PC-3 (cell line): ENCODE measurements around the gene SLC25A34. TPM values are rescaled to one million over a fixed set of nuclear protein-coding genes. Genes with fewer than 3 reads are reported as not detected.

Experiments
- ATAC-seq: fragments of 200-7000 bp; cut with Tn5 transposase; 2 replicates; pipeline ENCODE4 v1.9.1; 2020; ENCODE audit warnings: mild to moderate bottlenecking, moderate library complexity
- BruUV-seq: library from RNA; stranded (reverse); fragments of 400-500 nt; replicated peaks from 2 replicates; lab custom pipeline; 2021; lab: Mats Ljungman, UMichigan
- CTCF ChIA-PET: fragments of 300-600 bp; sonication (Branson Sonifier 250); formaldehyde crosslinking; loops from one replicate; lab custom pipeline; 2022; ENCODE audit warnings: antibody characterized with exemption; lab: Charles Lee
- POLR2A ChIA-PET: fragments of 300-600 bp; sonication (Branson Sonifier 250); formaldehyde crosslinking; loops from one replicate; lab custom pipeline; 2022; ENCODE audit warnings: antibody characterized with exemption; ENCODE audit not compliant: unreplicated experiment; lab: Charles Lee
- DNase-seq: peaks from one replicate; pipeline ENCODE4 v3.0.0-alpha.2; 2015
- H2AFZ ChIP-seq: fragments of 300-600 bp; sonication (generic); 2 replicates; pipeline ENCODE4 v1.6.0; 2016; ENCODE audit warnings: antibody characterized with exemption, low read length
- H3F3A ChIP-seq: fragments of 300-600 bp; sonication (generic); one replicate; pipeline ENCODE4 v1.6.0; 2017; ENCODE audit warnings: antibody characterized with exemption, low read length, control low read depth, mild to moderate bottlenecking; ENCODE audit not compliant: unreplicated experiment
- H3K27ac ChIP-seq: fragments of 300-600 bp; sonication (generic); 2 replicates; pipeline ENCODE4 v1.5.1; 2016; ENCODE audit warnings: mild to moderate bottlenecking, low read length
- H3K27me3 ChIP-seq: fragments of 300-600 bp; sonication (generic); 2 replicates; pipeline ENCODE4 v1.6.1; 2016; ENCODE audit warnings: low read length, mixed read lengths
- H3K36me3 ChIP-seq: fragments of 300-600 bp; sonication (generic); 2 replicates; pipeline ENCODE4 v1.6.1; 2016; ENCODE audit warnings: low read depth, mixed run types, low read length, mixed read lengths
- H3K4me1 ChIP-seq: fragments of 300-600 bp; sonication (generic); 2 replicates; pipeline ENCODE4 v1.5.1; 2016; ENCODE audit warnings: low read length; ENCODE audit not compliant: insufficient read depth
- H3K4me2 ChIP-seq: fragments of 300-600 bp; sonication (generic); 2 replicates; pipeline ENCODE4 v1.6.0; 2016; ENCODE audit warnings: low read length
- H3K4me3 ChIP-seq: fragments of 300-600 bp; sonication (generic); 2 replicates; pipeline ENCODE4 v1.5.1; 2016; ENCODE audit warnings: mild to moderate bottlenecking, low read length, mixed read lengths
- H3K79me2 ChIP-seq: fragments of 300-600 bp; sonication (generic); 2 replicates; pipeline ENCODE4 v1.6.1; 2017; ENCODE audit warnings: low read length, mixed read lengths
- H3K9ac ChIP-seq: fragments of 300-600 bp; sonication (generic); 2 replicates; pipeline ENCODE4 v1.6.0; 2016; ENCODE audit warnings: mild to moderate bottlenecking, low read length
- H3K9me2 ChIP-seq: fragments of 300-600 bp; sonication (generic); replicated peaks from 2 replicates; pipeline ENCODE4 v1.6.1; 2016; ENCODE audit warnings: mixed run types, low read length, mixed read lengths
- H3K9me3 ChIP-seq: fragments of 300-600 bp; sonication (generic); 2 replicates; pipeline ENCODE4 v1.6.1; 2016; ENCODE audit warnings: low read length, mixed read lengths
- H4K20me1 ChIP-seq: fragments of 300-600 bp; sonication (generic); 2 replicates; pipeline ENCODE4 v1.6.1; 2016; ENCODE audit warnings: low read length, mixed read lengths
- EZH2 ChIP-seq: fragments of 300-600 bp; sonication (generic); IDR thresholded peaks from one replicate; pipeline ENCODE4 v1.6.1; 2017; ENCODE audit warnings: antibody characterized with exemption, mild to moderate bottlenecking, low read length; ENCODE audit not compliant: unreplicated experiment
- EZH2phosphoT487 ChIP-seq: fragments of 300-600 bp; sonication (generic); IDR thresholded peaks from 2 replicates; pipeline ENCODE4 v1.6.1; 2018; ENCODE audit warnings: mild to moderate bottlenecking, antibody characterized with exemption, low read length, borderline replicate concordance
- intact Hi-C: fragments of 100-400 bp; cut with micrococcal nuclease; formaldehyde crosslinking; loops from 2 replicates; pipeline ENCODE4 v1.9.0; 2023
- total RNA-seq: library from RNA; depleted of rRNA; stranded (reverse); fragments of >200 nt; gene quantifications from 2 replicates; pipeline ENCODE4 v1.2.3, GENCODE V29; 2014
- TF ChIP-seq, protein P1 (sequence below): fragments of 300-600 bp; sonication (generic); conservative IDR thresholded peaks from 2 replicates; pipeline ENCODE4 v1.5.1; 2017; ENCODE audit warnings: antibody characterized with exemption, low read depth, mild to moderate bottlenecking, low read length

SLC25A34 gene
- total RNA-seq, 1 experiment from 2014 or later = 0.44 TPM

DNA sequence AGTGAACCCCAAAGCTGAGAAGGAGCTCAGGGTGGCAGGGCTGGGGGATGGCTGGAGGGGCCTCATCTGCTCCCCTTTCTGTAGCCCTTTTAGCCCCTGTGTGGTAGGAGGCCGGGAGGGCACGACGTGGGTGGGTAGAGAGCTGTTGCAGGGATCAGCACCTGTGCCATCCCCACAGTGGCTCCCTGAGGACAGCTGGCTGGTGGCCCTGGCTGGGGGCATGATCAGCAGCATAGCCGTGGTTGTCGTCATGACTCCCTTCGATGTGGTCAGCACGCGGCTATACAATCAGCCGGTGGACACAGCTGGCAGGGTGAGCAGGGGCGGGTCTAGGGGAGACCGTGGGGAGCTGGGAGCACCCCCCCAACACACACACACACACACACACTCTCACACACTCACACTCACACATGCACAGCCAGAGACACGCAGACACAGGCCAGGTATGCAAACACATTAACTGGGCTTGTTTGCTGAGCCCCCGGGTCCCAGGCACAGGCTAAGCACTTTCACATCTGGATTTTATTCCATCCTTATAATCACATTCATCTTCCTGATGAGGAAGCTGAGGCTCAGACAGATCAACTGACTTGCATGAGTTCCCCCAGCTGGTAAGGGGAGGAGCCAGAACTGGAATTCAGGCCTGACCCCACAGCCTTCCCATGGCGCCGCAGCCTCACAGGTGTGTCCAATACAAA lies 2.5 kb downstream of the SLC25A34 start:
- CTCF ChIA-PET = no interaction called here
- no peak for DNase-seq
- Histone ChIP-seq H2AFZ (no peak overlapping the region), H3K9ac (no peak overlapping the region), H3F3A (no peaks in the 10 kb centered on the region), H3K36me3 (no peaks in the 10 kb centered on the region), H3K9me3 (no peaks in the 10 kb centered on the region), H3K27ac (no peak overlapping the region), H3K79me2 (no peaks in the 10 kb centered on the region), H3K4me2 (no peak overlapping the region), H4K20me1 (no peaks in the 10 kb centered on the region), H3K9me2 (no peaks in the 10 kb centered on the region), H3K4me3 (no peak overlapping the region), H3K27me3 (no peaks in the 10 kb centered on the region), H3K4me1 (no peaks in the 10 kb centered on the region; the same call in 1 of the 2 replicates)
- no peak for ATAC-seq
- no TSS peak for BruUV-seq
- TF ChIP-seq, protein P1, sequence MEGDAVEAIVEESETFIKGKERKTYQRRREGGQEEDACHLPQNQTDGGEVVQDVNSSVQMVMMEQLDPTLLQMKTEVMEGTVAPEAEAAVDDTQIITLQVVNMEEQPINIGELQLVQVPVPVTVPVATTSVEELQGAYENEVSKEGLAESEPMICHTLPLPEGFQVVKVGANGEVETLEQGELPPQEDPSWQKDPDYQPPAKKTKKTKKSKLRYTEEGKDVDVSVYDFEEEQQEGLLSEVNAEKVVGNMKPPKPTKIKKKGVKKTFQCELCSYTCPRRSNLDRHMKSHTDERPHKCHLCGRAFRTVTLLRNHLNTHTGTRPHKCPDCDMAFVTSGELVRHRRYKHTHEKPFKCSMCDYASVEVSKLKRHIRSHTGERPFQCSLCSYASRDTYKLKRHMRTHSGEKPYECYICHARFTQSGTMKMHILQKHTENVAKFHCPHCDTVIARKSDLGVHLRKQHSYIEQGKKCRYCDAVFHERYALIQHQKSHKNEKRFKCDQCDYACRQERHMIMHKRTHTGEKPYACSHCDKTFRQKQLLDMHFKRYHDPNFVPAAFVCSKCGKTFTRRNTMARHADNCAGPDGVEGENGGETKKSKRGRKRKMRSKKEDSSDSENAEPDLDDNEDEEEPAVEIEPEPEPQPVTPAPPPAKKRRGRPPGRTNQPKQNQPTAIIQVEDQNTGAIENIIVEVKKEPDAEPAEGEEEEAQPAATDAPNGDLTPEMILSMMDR = no peak
- no peak for TF ChIP-seq EZH2phosphoT487
- no peak for TF ChIP-seq EZH2
- POLR2A ChIA-PET = no interaction called here
- intact Hi-C loops = no loop called here

DNA sequence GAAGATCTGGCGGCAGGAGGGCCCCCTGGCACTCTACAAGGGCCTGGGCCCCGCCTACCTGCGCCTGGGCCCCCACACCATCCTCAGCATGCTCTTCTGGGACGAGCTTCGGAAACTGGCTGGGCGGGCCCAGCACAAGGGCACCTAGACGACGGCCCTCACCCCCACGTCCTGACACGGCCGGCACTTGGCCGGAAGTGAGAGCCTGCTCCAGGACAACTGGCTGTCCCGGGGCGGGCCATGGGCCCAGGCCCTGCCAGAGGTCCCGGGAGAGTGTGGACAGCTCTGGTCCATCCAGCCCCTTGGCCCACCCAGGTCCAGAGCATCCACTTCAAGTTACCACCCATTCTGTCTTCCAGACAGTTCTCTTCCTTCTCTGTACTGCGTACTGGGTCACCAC lies 3.2 kb downstream of the SLC25A34 start:
- no TSS peak for BruUV-seq
- Histone ChIP-seq H3K9me2 (no peaks in the 10 kb centered on the region), H3K4me1 (no peaks in the 10 kb centered on the region; the same call in 1 of the 2 replicates), H3F3A (no peaks in the 10 kb centered on the region), H3K36me3 (no peaks in the 10 kb centered on the region), H3K9ac (no peak overlapping the region), H3K27me3 (no peaks in the 10 kb centered on the region), H3K79me2 (no peaks in the 10 kb centered on the region), H3K4me2 (no peak overlapping the region), H2AFZ (no peak overlapping the region), H4K20me1 (no peaks in the 10 kb centered on the region), H3K9me3 (no peaks in the 10 kb centered on the region), H3K27ac (no peak overlapping the region), H3K4me3 (no peak overlapping the region)
- DNase-seq (no peak), ATAC-seq (no peak)
- intact Hi-C loops = no loop called here
- ChIA-PET CTCF (no interaction called here), POLR2A (no interaction called here)
- TF ChIP-seq, protein P1 = no peak

DNA sequence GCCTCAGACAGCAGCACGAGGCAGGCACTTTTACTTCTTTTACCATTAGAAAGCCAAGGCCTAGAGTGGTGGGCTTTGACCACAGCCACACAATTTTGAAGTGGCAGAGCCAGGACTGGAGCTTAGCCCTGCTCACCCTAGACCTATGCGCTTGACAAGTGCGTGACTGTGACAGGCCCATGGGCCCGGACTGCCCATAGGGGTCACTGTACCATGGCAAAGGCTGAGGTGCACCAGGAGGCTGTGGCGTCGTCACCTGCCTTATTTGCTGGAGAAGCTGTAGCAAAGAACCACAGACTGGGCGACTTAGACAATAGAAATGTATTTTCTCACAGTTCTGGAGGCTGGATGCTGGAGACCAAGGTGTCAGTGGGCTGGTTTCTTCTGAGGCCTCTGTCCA lies 3.7 kb downstream of the SLC25A34 start:
- ChIA-PET POLR2A (no interaction called here), CTCF (no interaction called here)
- DNase-seq (no peak), ATAC-seq (no peak)
- no peak overlapping the region for H2AFZ ChIP-seq
- BruUV-seq = no TSS peak
- H3K4me3 ChIP-seq = no peak overlapping the region
- H3K4me1 ChIP-seq = no peaks in the 10 kb centered on the region; the same call in 1 of the 2 replicates
- H3K9me3 ChIP-seq = no peaks in the 10 kb centered on the region
- no peaks in the 10 kb centered on the region for H3K79me2 ChIP-seq
- no peaks in the 10 kb centered on the region for H4K20me1 ChIP-seq
- TF ChIP-seq EZH2phosphoT487 (no peak), EZH2 (no peak)
- TF ChIP-seq, protein P1 = peak; percentile 38; the same call in 1 of the 2 replicates
- H3K27ac ChIP-seq = no peak overlapping the region
- H3K27me3 ChIP-seq = no peaks in the 10 kb centered on the region
- H3K4me2 ChIP-seq = no peak overlapping the region
- H3K36me3 ChIP-seq = no peaks in the 10 kb centered on the region
- H3K9me2 ChIP-seq = no peaks in the 10 kb centered on the region
- intact Hi-C loops = no loop called here
- H3F3A ChIP-seq = no peaks in the 10 kb centered on the region
- no peak overlapping the region for H3K9ac ChIP-seq
